ENCODE data around the gene SRGAP2C.
"Not testable (repeated sequence)": the region's sequence is repeated elsewhere in the genome, so short reads cannot be mapped to it uniquely, and the experiment has no call there.

Gene SRGAP2C

DNA sequence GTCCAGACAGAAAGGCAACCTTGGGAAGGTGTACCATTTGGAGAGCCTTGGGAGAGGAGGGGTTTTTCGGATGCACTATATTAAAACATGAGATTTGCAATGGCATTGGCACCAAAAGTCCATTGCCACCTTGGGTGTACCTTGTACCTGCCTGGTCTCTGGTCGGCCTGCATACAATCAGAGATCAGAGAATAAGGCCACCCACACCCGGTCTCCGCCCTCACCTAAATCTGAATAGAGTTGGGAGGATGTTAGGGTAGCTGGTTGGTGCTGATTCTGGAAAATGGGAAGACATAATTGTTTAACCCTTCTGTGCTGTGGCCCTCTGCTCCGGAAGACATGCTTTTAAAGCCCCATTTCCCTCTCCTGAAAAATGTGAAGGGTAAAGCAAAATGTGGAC lies 3.1 kb downstream of the SRGAP2C start:
- FAIRE-seq: not testable (repeated sequence)

DNA sequence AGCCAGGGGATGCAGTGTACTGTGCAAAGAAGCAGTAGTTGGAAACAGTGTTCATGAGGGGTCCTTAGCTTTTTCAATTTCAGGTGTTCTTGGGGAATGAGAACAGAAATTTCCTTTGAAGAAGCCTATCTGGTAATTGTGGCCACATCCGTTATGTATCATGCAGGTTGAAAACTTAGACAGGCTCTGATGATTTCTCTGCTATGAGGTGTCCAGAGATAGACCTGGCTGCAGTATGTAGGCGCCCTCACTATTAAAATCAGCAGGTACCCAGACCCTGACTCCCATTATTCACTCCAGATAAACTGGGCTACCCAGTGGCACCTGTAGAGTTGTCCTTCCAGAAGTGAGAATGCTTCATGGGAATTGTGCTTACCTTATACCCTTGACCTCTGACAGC lies 7.7 kb downstream of the SRGAP2C start:
- FAIRE-seq: not testable (repeated sequence)

DNA sequence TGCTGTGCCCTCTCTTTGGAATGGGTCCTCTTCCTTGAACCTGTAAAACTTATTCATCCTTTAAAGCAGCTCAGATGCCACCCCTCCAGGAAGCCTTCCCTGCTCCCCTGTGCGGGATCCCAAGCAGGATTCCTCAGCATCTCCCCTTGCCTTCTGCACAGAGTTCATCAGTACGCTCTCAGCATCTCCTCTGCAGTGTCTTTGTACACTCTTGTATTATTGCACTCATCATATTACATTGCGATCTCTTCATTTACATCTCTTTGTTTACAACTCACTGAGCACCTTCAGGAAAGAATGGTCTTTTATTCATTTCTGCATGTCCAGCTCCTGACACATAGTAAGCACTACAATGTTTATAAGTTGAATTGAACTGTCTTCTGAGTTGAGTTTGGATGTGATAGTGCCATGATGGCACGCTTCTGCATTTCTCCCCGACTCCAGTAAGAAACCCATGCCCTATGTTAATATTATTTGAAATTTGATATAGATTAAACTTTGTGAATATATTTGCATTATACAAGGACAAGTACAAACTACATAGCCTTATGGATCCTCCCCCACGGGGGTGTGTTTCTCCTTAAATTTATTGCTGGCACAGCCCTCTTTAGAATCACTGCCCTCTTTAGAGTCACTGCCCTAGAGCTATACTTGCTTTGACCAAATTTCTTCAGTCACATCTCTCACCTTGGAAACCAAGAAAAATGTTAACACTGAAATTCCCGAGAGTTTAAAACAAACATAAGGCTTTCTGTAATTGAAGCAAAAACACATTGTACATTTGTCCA lies 12.5 kb downstream of the SRGAP2C start:
- FAIRE-seq: not testable (repeated sequence)

DNA sequence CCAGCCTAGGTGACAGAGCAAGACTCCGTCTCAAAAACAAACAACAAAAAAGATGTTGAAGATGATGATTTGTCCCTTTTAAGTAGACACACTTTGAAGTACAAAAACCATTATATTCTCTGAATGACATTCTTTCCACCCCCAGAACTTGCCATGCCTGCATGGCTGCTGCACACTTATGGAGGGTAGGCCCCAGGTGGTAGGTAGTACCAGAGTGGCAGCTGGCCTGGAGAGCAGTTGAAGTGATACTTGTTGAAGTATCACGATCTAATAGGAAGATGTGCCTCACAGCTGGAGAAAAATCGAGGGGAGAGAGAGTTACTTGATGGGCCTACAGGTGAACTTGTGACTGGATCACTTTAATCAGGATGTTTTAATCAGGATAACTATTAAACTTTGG lies 15.0 kb downstream of the SRGAP2C start:
- not testable (repeated sequence) for FAIRE-seq

DNA sequence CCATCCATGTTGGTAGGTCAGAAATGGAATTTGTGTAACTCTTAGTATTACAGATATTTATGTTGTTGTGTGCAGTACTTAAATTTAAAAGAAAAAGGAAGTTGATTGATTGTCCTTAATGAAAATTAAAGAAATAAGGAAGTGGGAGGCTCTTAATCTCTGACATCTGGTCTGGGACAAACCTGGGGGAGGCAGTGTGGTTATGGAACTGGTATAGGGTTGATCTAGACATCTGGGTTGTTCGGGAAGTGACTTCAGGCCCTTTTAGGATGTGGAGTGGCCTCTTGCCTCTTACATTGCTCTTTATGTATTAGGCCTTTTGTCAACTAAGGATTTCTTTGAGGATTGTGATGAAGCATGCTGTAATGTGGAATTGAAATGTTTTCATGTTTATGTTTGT lies 15.5 kb downstream of the SRGAP2C start:
- FAIRE-seq: not testable (repeated sequence)

DNA sequence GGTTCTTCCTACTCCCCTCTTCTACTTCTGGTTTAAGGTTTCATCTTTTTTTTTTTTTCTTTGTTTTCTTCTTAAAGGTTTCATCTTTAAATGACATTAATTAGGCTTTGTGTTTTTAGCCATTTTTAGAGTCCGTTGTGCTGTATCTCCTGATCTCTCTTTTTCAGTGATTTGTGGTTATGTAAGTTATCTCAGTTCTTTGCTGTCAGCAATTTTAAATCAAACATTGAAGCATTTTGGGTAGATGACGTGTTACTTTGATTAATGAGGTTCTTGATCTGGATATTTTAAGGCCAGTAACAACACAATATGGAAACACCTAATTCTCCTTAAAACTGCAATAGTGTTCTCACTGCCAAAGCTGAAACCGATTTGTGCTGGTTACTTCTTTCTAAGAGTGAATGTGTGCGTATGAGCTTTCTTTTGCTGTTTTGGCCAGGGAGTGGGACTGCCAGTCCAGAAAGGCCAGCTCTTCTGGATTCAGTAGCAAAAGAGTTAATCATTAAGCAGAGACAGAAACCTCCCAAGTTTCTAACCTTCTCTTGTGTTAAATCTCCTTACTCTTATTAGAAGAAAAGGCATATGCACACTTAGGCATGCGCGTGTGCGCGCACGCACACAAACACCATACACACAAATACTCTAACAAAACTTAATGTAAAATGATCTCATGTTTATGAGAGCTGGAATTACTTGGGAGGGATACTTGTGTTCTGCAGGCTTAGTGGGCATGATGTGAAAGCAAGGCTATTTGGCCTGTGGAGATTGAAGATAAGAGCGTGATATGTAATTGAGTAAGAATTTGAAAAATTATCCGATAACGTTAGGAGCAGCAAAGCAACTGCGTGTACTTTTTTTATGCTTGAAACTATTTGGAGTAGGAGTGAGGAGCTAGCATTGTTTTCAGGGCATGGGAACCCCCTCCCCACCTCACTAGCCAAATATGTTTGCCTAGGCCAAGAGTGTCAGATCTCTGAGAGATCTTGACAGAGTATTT lies 16.5 kb downstream of the SRGAP2C start:
- not testable (repeated sequence) for FAIRE-seq

DNA sequence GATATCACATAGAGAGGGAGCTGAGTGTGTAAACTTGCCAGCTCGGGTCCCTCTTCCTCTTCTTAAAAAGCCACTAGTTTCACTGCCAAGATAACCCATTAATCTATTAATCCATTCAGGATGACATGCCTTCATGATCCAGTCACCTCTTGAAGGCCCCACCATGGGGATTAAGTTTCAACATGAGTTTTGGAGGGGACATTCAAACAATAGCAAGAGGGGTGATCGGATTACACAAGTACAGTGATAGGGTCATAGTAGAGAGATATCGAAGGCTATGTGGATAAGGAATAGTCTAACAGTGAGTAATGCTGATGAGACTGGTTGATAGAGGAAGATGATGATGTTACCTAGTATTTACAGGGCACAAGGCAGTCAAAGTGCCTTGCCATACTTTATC lies 18.2 kb downstream of the SRGAP2C start:
- FAIRE-seq: not testable (repeated sequence)

DNA sequence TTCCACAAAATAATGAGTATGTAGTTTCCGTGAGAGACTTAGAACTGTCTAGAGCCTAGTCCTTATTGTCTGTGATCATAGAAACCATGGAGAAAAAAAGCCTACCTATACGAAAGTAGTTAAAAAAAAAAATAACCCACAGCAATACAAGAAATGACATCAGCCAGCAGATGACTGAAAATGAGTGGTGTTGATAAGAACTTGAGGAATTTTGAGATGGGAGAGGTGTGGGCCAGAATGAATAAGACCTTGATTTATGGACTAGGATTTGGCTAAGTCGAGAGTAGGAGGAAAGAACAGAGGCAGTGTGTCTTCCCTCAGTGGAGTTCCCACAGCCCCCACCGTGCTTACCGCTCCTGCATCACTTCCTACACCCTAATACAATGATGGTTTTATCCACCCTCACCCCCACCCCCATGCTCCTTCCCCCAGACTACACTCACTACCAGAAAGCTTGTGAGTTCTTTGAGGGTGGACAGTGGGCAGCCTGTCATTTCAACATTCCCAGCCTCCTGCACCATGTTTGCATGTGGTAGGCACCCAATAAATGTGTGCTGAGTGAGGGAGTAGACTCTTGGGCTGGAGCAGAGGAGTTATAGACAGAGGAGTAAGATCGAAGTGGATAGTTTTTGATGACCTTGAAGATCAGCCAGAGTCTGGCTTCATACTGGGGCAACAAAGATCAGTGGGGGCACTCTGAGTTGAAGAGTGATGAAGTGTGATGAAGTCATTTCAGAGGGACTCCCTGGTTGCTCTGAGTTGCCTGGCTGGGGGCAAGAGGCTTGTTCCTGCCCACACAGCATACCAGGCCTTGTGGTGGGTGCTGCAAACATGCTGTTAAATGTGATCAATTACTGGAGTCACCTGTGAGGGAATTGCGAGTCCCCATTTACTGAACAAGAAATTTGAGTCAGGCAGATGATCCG lies 21.3 kb downstream of the SRGAP2C start:
- FAIRE-seq: not testable (repeated sequence)

DNA sequence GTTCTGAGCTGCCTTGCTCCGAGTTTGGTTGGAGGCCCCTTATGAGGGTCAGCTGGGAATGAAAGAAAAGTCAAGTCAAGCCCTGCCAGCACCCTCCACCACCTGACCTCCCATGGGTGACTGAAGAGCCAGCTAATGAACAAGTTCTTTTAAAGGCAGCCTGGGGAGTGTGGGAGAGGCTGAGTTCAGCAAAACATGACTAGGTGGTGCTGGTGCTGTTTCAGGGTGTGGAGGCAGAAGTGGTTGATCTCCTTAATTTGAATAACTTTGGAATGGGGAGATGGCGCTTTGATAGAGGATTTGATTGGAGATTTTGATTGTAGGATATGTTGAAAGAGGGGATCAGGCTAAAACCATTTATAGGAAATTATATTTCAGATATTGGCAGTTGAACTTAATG lies 22.6 kb downstream of the SRGAP2C start:
- FAIRE-seq: not testable (repeated sequence)

DNA sequence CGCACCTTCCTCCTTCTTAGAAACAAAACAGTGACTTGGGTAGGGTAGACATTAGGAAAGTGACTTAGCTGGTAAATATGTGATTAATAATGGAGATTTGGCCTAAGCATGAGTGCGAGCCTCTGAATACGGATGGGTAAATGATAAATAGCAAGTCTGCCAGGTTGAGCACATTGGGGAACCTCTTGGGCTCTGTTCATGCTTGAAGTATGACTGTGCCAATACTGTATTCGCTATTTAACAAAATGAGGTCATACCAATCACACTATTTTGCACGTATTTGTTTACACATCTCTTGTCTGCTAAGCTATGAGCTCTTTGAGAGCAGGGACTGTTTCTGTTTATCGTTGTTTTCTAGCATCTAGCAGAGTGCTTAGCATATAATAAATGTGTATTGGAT lies 23.6 kb downstream of the SRGAP2C start:
- FAIRE-seq: not testable (repeated sequence)

DNA sequence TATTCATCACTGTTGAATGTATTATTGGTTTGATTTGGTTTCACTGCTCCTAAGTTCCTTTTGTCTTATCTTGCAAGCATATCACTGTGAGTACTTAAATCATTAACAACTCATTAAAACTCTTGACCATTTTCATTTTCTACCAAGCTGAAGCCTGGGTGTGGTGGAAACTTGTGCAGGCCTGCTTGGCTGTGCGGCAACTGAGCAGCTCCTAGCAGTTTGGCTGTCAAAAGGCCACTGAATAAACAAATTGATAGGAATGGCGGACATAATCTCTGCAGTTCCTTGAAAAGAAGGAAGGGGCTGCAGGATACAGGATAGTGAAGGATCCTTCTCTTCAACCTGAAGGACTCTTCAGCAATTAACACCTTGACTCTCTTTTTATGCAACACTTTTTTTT lies 26.0 kb downstream of the SRGAP2C start:
- not testable (repeated sequence) for FAIRE-seq

DNA sequence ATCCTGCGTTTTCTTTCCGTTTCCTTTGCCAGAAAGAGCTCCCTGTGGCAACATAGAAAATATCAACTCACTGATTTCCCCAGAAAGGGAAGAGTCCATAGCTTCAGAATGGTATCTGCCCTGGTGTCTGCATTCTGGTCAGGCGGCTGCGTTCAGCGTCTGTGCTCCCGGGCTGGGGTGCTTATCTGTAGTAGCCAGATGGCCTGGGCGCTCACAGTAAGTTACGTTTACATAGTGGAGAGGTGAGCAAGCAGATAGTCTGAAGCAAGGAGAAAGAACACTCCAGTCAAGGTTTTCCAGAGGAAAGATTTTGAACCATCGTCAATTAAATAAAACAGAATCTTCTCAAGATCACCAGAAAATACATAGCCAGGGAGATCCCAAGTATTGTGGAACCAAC lies 28.7 kb downstream of the SRGAP2C start:
- FAIRE-seq: not testable (repeated sequence)

DNA sequence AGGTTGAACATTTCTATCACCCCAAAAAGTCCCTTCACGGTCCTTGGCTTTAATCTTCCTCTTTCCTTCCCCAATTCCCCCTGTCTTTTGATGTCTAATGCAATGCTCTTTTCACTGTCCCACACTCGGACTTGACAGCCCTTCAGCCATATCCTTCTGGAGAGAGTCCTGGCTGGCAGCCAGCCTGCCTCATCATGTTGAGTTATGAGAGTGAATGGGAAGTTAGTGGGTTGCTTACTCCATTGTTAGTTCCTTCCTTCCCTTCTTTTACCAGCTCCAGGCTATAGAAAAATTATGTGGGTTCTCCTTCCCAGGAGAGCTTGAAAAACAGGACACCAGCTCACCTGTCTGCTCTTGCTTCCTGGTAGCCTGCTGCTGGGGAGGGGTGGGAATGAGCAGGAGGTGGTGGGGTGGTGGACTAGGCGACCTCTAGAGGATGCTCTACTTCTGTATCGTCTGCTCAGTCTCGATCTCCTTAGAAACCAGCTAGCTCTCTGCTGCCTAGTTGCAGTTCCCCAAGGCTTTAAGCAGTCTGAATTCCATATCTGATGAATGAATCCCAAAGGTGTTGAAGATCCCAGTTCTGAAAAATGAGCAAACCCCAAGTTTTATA lies 29.9 kb downstream of the SRGAP2C start:
- not testable (repeated sequence) for FAIRE-seq

DNA sequence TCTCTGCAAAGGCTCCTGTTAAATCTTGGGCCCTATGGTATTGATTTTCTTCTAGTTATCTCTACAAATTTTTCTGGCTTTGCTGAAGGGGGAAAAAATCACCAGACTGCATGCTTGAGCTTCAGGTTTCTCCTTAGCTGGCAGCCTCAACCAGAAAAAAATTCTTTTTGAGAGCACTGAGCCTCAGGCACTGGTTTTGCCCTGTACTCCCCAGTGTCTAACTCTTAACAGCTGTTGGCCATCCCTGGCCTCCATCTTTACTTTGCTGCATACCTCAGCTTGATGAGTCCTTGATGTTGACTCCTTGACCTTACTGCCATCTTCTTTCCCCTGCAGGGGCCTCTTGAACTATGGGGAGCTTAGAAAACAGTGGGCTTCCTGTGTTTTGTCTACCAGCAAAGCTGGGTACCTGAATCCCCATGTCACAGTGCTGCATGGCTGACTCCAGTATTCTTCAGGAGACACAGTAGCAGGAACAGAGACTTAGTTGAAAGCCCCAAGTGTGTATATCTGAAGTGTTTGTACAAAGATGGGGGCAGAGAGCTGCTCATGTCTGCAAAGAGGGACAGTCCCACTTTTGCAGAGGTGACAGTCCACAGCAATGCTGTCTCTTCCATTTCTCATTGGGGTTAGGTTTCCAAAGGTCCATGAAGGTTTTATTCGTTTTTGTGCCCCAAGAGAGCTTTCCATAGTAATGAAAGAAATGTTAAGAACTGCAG lies 31.1 kb downstream of the SRGAP2C start:
- FAIRE-seq: not testable (repeated sequence)

DNA sequence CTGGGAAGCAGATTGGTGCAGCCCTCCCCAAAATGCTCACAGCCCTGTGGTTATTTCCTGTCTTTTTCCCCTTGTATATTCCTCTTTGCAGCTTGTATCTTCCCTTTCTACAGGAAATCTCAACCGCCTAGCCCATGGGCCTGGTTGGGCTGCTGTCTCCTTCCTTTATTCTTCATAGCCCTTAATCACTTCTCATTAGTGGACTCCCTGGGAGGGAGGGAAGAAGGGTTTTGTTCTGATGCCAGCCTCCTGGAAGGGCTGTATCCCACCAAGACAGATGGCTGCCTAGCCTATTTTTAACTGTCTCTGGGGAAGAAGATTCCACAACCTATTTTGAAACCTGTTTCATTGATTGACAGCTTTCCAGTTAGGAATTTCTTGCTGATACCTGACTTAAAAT lies 31.9 kb downstream of the SRGAP2C start:
- not testable (repeated sequence) for FAIRE-seq

DNA sequence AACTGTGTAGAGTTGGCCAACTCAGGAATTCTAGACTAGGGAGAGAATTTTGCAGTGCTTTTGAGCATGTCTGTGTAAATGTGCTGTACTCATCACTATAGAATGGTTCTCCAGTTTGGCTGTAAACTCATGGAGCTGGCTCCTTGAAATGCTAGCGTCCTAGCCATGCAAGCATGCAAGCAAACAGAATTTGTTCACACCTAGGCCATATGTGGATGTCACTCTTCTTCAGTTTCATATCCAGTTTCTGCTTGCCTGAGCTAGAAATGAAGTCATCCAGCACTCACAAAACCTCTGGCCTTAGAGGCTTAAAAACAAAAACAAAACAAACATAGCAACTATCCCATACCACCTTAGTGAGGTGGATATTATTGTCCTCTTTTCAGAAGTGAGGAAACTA lies 37.0 kb downstream of the SRGAP2C start:
- FAIRE-seq: not testable (repeated sequence)

DNA sequence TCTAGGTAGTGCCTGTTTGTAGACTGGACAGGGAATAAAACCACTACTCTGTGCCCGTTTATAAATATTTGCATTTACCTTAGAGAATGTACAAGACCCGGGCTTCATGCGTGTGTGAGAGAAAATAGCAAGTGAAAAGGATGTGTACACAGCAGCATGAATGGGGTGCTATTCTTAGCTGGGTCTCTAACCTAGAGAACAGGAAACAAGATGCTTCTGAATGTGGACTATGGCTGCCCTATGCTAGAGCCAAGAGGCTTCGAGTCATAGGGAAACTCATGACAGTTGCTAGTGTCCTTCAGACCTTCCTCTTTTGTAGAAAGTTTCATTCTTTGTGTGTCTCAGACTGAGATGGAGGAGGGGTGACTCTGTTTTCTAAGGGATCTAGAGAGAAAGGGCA lies 39.9 kb downstream of the SRGAP2C start:
- FAIRE-seq: not testable (repeated sequence)

DNA sequence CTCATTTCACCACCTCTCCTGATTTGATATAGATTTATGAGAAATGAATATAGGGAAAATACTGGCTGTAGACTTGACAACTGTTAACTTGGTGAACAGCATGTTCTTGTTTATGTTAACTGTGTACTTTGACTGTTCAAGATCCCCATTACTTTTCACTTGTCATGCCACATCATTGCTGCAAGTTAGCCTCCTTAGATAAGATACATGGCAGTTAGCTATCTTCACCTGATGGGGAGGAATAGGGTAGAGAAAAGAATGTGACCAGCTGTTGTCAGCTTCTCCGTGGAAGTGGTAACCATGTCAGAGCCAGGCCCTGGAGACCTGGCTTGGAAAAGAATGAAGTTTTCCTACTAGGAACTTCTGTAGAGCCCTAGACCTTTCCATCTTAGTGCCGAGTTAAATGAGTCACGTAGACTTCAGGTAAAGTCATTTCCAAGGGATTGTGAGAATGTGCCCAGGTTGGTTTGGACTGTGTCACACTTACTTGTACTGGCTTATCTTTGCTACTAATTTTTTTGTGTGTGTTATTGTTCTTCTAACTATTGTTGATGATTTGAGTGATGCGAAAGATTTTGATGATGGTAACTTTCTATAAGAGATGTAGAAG lies 41.6 kb downstream of the SRGAP2C start:
- FAIRE-seq: not testable (repeated sequence)

DNA sequence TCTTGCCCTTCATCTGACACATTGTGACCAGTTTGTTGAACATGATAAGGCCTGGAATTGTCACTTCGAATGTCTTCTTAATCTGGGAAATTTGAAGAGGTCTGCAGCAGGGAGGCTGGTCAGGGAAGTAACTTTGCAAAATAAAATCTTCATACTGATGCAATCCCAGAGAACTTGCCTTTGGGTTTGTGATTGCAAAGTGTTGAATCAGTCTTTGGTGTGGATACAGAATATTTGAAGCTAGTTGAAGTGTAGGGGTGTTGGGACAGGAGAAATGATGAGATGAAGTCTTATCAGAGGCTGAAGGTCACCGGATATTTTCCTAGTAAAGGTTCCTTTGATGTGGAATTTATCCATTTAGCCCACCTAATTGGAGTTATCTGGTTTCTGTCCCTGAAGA lies 42.1 kb downstream of the SRGAP2C start:
- not testable (repeated sequence) for FAIRE-seq

DNA sequence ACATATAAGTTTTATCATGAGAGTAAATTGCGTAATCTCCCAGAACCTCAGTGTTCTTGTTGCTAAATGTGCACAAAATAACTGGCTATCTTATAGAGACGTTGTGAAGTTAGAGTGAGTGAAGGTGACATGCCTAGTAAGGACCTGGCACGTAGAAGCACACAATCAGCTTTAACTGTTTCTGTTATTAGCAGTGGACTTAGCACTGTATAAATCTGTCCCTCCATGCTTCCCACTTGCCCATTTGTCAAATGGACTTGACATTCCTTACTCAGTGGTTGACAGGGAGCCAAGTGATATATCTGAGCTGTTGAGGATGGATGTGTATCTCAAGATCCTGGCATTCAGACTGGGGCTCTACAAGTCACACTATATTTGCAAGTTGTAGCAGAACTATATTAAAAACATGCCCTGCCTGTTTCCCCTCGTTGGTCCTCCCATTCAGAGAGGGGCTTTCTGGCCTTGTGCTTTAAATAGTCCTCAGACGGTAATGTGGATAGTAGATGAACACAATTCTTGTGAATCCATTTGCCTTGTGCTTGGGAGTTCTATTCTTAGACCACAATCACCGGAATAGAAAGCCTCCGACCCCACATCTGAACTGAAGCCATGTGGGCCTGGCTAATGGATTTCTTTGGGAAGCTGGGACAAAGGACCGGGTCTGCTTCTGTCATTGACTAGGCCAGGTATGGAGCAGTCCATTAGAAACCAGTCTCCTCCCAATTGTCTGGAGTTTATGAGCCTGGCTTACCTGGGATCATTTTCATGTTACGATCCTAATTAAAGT lies 43.0 kb downstream of the SRGAP2C start:
- FAIRE-seq: not testable (repeated sequence)

All from G401.6 (cell line).